Type B pancreatic cell (in vitro differentiated cells): ENCODE measurements around the gene KLK1. TPM values are rescaled to one million over a fixed set of nuclear protein-coding genes. Genes with fewer than 3 reads are reported as not detected.

Source experiments
- DNase-seq: peaks from one replicate; pipeline ENCODE4 v3.0.0; 2021; ENCODE audit warnings: mixed read lengths; ENCODE audit not compliant: unreplicated experiment; ENCODE audit errors: extremely low spot score
- H3K27ac Mint-ChIP-seq: 2 replicates; pipeline ENCODE4 v1.8.0; 2021; ENCODE audit warnings: mild to moderate bottlenecking, mixed read lengths
- H3K27me3 Mint-ChIP-seq: 2 replicates; pipeline ENCODE4 v1.8.0; 2021; ENCODE audit warnings: mixed read lengths
- H3K36me3 Mint-ChIP-seq: 2 replicates; pipeline ENCODE4 v1.8.0; 2021; ENCODE audit warnings: mixed read lengths
- H3K4me1 Mint-ChIP-seq: one replicate; pipeline ENCODE4 v1.8.0; 2021; ENCODE audit warnings: mixed read lengths; ENCODE audit not compliant: unreplicated experiment
- H3K4me3 Mint-ChIP-seq: 2 replicates; pipeline ENCODE4 v1.8.0; 2021; ENCODE audit warnings: mild to moderate bottlenecking, mixed read lengths
- H3K9me3 Mint-ChIP-seq: 2 replicates; pipeline ENCODE4 v1.8.0; 2021; ENCODE audit warnings: mixed read lengths
- long read RNA-seq: library from polyadenylated mRNA; unstranded; transcript quantifications from one replicate; pipeline ENCODE4 v2.0.0, GENCODE V29; 2020
- total RNA-seq: library from RNA; stranded (reverse); gene quantifications from 2 replicates; pipeline ENCODE4 v1.2.1, GENCODE V29; 2021; ENCODE audit warnings: low replicate concordance
- TF ChIP-seq, protein P1 (sequence below): fragments of 200-600 bp; sonication (generic); conservative IDR thresholded peaks from 2 replicates; pipeline ENCODE4 v1.5.0; 2021; ENCODE audit warnings: antibody characterized with exemption, mild to moderate bottlenecking

The KLK1 gene
- 1.5 and 2.9 TPM in 2 replicates for total RNA-seq
- long read RNA-seq, result 0 reads

DNA sequence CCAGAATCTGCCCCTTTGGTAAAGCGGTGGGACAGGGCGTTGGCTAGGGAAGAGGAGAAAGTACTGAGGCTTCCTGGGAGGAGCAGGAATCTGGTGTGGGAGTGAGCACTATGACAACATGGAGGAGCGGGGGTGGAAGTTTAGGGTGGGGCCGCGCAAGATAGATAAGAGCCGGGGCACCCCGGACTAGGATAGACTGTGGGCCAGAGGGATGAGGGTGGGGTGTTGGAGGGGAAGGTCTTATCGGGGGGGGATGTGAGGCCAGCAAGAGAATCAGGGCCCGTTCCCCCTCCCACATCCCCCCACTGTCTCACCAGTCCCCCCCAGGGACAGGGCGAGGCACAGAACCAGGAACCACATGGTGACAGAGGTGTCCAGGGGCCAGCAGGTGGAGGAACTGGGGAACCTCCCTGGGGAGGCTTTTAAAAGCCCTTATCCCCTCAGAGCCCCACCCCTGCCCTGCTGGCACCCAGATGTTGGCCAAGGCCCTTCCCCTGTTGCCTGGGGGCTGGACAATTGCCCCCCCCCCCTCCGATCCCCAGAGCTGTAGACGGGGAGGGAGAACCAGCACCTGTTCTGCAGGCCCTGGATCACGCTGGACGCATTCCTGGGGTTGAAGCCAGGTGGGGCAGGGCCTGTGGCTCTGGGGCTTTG lies at the start of gene KLK1:
KLK1 (minus strand) TSS at position 399 of the 654 bp plus-strand sequence; CDS start at position 360, 39 bp downstream.
- no peak for DNase-seq
- no peaks in the 10 kb centered on the region for H3K9me3 Mint-ChIP-seq
- H3K27ac Mint-ChIP-seq, result no peak within 1 kb of the TSS
- no peaks in the 10 kb centered on the region for H3K36me3 Mint-ChIP-seq
- peaks cover 66% of the 10 kb centered on the region for H3K27me3 Mint-ChIP-seq
- TF ChIP-seq, protein P1, sequence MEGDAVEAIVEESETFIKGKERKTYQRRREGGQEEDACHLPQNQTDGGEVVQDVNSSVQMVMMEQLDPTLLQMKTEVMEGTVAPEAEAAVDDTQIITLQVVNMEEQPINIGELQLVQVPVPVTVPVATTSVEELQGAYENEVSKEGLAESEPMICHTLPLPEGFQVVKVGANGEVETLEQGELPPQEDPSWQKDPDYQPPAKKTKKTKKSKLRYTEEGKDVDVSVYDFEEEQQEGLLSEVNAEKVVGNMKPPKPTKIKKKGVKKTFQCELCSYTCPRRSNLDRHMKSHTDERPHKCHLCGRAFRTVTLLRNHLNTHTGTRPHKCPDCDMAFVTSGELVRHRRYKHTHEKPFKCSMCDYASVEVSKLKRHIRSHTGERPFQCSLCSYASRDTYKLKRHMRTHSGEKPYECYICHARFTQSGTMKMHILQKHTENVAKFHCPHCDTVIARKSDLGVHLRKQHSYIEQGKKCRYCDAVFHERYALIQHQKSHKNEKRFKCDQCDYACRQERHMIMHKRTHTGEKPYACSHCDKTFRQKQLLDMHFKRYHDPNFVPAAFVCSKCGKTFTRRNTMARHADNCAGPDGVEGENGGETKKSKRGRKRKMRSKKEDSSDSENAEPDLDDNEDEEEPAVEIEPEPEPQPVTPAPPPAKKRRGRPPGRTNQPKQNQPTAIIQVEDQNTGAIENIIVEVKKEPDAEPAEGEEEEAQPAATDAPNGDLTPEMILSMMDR, result no peak
- H3K4me3 Mint-ChIP-seq, result no peak within 1 kb of the TSS
- peaks cover 13% of the 10 kb centered on the region for H3K4me1 Mint-ChIP-seq

DNA sequence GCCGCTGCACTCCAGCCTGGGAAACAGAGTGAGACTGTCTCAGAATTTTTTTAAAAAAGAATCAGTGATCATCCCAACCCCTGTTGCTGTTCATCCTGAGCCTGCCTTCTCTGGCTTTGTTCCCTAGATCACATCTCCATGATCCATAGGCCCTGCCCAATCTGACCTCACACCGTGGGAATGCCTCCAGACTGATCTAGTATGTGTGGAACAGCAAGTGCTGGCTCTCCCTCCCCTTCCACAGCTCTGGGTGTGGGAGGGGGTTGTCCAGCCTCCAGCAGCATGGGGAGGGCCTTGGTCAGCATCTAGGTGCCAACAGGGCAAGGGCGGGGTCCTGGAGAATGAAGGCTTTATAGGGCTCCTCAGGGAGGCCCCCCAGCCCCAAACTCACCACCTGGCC lies 49.5 kb upstream of the KLK1 start, which contains the start of gene KLK2:
KLK2 (plus strand) TSS at position 384 of the 400 bp plus-strand sequence. CDS start 35 bp downstream, outside the sequence.
- no peak for DNase-seq
- no peaks in the 10 kb centered on the region for H3K9me3 Mint-ChIP-seq

GRCh38 chr19:50870417-50871089 lies 47.0 kb upstream of the KLK1 start:
- Mint-ChIP-seq H3K27me3 (peaks cover 65% of the 10 kb centered on the region), H3K27ac (no peak overlapping the region), H3K36me3 (no peaks in the 10 kb centered on the region), H3K9me3 (no peaks in the 10 kb centered on the region), H3K4me3 (no peak overlapping the region), H3K4me1 (no peaks in the 10 kb centered on the region)
- DNase-seq, result no peak
- TF ChIP-seq, protein P1, result no peak

More for the DNA sequence above, 49.5 kb upstream of the KLK1 start, which contains the start of gene KLK2:
- H3K36me3 Mint-ChIP-seq, result no peaks in the 10 kb centered on the region
- TF ChIP-seq, protein P1, result no peak
- no peak within 1 kb of the TSS for H3K27ac Mint-ChIP-seq
- H3K4me1 Mint-ChIP-seq, result no peaks in the 10 kb centered on the region
- peaks cover 42% of the 10 kb centered on the region for H3K27me3 Mint-ChIP-seq
- no peak within 1 kb of the TSS for H3K4me3 Mint-ChIP-seq

GRCh38 chr19:50869479-50869878 lies 45.9 kb upstream of the KLK1 start:
- Mint-ChIP-seq H3K27ac (no peak overlapping the region), H3K9me3 (no peaks in the 10 kb centered on the region), H3K36me3 (no peaks in the 10 kb centered on the region), H3K4me3 (no peak overlapping the region), H3K27me3 (peaks cover 71% of the 10 kb centered on the region), H3K4me1 (no peaks in the 10 kb centered on the region)
- TF ChIP-seq, protein P1, result no peak
- DNase-seq, result no peak

DNA sequence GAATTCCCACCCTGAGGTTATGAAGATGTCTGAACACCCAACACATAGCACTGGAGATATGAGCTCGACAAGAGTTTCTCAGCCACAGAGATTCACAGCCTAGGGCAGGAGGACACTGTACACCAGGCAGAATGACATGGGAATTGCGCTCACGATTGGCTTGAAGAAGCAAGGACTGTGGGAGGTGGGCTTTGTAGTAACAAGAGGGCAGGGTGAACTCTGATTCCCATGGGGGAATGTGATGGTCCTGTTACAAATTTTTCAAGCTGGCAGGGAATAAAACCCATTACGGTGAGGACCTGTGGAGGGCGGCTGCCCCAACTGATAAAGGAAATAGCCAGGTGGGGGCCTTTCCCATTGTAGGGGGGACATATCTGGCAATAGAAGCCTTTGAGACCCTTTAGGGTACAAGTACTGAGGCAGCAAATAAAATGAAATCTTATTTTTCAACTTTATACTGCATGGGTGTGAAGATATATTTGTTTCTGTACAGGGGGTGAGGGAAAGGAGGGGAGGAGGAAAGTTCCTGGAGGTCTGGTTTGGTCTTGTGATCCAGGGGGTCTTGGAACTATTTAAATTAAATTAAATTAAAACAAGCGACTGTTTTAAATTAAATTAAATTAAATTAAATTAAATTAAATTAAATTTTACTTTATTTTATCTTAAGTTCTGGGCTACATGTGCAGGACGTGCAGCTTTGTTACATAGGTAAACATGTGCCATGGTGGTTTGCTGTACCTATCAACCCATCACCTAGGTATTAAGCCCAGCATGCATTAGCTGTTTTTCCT lies 38.1 kb upstream of the KLK1 start:
- peaks cover 66% of the 10 kb centered on the region for H3K27me3 Mint-ChIP-seq
- H3K4me3 Mint-ChIP-seq, result no peak overlapping the region
- TF ChIP-seq, protein P1, result no peak

More for the DNA sequence above, 38.1 kb upstream of the KLK1 start:
- no peaks in the 10 kb centered on the region for H3K9me3 Mint-ChIP-seq
- DNase-seq, result no peak
- H3K4me1 Mint-ChIP-seq, result peaks cover 7% of the 10 kb centered on the region
- H3K36me3 Mint-ChIP-seq, result no peaks in the 10 kb centered on the region
- H3K27ac Mint-ChIP-seq, result no peak overlapping the region
